ENCODE measurements around the gene NADSYN1. TPM values are rescaled to one million over a fixed set of nuclear protein-coding genes. Genes with fewer than 3 reads are reported as not detected.

Gene NADSYN1
- total RNA-seq, 4 donors from 2014 or later = 44.0 to 79.1 (median 57.3) TPM

GRCh38 chr11:71489311-71490043, 36.5 kb downstream of the NADSYN1 start:
- no peak for TF ChIP-seq CTCF (IDR thresholded peaks at IDR 0.05; ENCODE audit: low read depth)

- no peak for TF ChIP-seq CTCF (IDR thresholded peaks at IDR 0.05; ENCODE audit: low read depth)
These were observed 37.2 kb downstream of the NADSYN1 start for GRCh38 chr11:71490044-71490730.

- no peak for TF ChIP-seq CTCF (IDR thresholded peaks at IDR 0.05; ENCODE audit: low read depth)
These were observed 37.9 kb downstream of the NADSYN1 start for GRCh38 chr11:71490731-71491390.

GRCh38 chr11:71491531-71491930, 38.5 kb downstream of the NADSYN1 start:
- TF ChIP-seq CTCF (IDR thresholded peaks at IDR 0.05; ENCODE audit: low read depth) = no peak

- TF ChIP-seq CTCF (IDR thresholded peaks at IDR 0.05; ENCODE audit: low read depth) = no peak
These were observed 38.9 kb downstream of the NADSYN1 start for GRCh38 chr11:71491940-71492339.

- TF ChIP-seq CTCF (IDR thresholded peaks at IDR 0.05; ENCODE audit: low read depth) = no peak
These were observed 42.6 kb downstream of the NADSYN1 start for GRCh38 chr11:71495286-71496230.
